Left cardiac atrium (tissue), 4 donors: Measurements from ENCODE around the gene DOCK4. TPM values are rescaled to one million over a fixed set of nuclear protein-coding genes. Genes with fewer than 3 reads are reported as not detected.

Experiments
- ATAC-seq, 2 donors: fragments of 200-7000 bp; cut with Tn5 transposase; one replicate each; pipeline ENCODE4 v1.9.1; 2020; ENCODE audit warnings: mild to moderate bottlenecking in 2 of 2, moderate library complexity in 2 of 2
- DNase-seq: peaks from one replicate; pipeline ENCODE4 v3.0.0-alpha.2; 2020
- intact Hi-C, 2 donors: fragments of 100-400 bp; cut with DNase I; formaldehyde crosslinking; loops; one replicate each; pipeline versions ENCODE4 v1.14.1 to v1.15.1; 2022 to 2023
- total RNA-seq, 2 donors: library from RNA; stranded (reverse); fragmentation: NEBNext Ultra II Directional; extraction: Animal tissue kit (Norgen Biotek cat#: 25700); gene quantifications; one replicate each; pipeline ENCODE4 v1.2.1, GENCODE V29; 2021
- donor health status: DM: no; HTN: yes; CAD: no.
- donor health status: DM: no; HTN: yes; CAD: no; lungs with severe emphysema.
- donor health status: DM: yes; HTN: yes; CAD: no.
- donor health status: Dilated cardiomyopathy.

Gene DOCK4
- total RNA-seq, 2 donors from 2014 or later: 17.1 to 19.3 TPM

GRCh38 chr7:111729483-111729882, 476.7 kb downstream of the DOCK4 start:
- DNase-seq (no peak), ATAC-seq (no peak)
- intact Hi-C loops: no loop called here

- ATAC-seq (no peak), DNase-seq (no peak)
- intact Hi-C loops: no loop called here
Observed at GRCh38 chr7:111728635-111728995, 477.6 kb downstream of the DOCK4 start.

- ATAC-seq (no peak), DNase-seq (no peak)
- intact Hi-C loops: no loop called here
Observed at GRCh38 chr7:111727905-111728634, 478.1 kb downstream of the DOCK4 start.

GRCh38 chr7:111718886-111719285, 487.3 kb downstream of the DOCK4 start:
- no peak for DNase-seq
- no peak for ATAC-seq
- intact Hi-C loops: no loop called here

- DNase-seq (no peak), ATAC-seq (no peak)
- intact Hi-C loops: no loop called here
Observed at GRCh38 chr7:111711426-111712065, 494.7 kb downstream of the DOCK4 start.

GRCh38 chr7:111710839-111711380, 495.3 kb downstream of the DOCK4 start:
- ATAC-seq: no peak
- no peak for DNase-seq
- intact Hi-C loops: no loop called here

DNA sequence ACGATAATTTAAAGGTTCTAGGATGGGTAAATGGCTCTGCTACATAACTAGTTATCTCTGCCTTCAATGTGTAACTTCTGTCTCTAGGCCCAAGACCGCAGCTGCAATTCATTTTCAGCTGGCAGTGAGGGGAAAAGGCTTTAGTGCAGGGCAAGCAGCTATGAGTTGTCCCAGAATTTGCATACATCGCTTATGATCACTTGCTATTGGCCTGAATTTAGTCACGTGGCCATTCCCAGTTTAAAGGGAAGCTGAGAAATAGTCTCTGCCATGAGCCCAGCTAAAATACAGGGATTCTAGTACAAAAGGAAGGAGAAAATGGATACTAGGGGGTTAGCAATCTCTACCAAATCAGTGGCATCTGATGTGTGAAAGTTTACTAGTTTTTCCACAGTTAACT, 498.1 kb downstream of the DOCK4 start:
- no peak for ATAC-seq
- no peak for DNase-seq
- intact Hi-C loops: no loop called here

GRCh38 chr7:111705807-111706206, 500.4 kb downstream of the DOCK4 start:
- intact Hi-C loops: no loop called here
- DNase-seq (no peak), ATAC-seq (no peak)

DNA sequence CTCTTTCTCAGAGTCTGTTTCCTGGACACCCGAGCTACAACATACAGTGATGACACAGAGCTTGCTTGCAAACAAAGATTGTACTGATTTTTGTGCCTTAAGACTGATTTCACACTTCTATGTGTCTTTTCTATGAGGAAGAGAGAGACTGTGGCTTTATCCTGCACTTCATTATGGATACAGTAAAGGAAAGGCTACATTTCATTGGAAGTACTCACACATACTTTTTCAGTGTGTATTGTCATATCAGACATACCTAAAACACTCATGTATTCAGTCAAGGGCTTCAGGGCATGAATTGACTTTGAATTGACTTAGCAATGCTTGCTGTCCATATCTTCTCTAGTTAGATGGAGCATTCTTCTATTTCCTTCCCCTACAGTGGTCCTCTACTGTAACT, 508.4 kb downstream of the DOCK4 start:
- DNase-seq: no peak
- intact Hi-C loops: no loop called here
- no peak for ATAC-seq

- ATAC-seq (no peak), DNase-seq (no peak)
- intact Hi-C loops: no loop called here
Observed at GRCh38 chr7:111694376-111694775, 511.8 kb downstream of the DOCK4 start.

DNA sequence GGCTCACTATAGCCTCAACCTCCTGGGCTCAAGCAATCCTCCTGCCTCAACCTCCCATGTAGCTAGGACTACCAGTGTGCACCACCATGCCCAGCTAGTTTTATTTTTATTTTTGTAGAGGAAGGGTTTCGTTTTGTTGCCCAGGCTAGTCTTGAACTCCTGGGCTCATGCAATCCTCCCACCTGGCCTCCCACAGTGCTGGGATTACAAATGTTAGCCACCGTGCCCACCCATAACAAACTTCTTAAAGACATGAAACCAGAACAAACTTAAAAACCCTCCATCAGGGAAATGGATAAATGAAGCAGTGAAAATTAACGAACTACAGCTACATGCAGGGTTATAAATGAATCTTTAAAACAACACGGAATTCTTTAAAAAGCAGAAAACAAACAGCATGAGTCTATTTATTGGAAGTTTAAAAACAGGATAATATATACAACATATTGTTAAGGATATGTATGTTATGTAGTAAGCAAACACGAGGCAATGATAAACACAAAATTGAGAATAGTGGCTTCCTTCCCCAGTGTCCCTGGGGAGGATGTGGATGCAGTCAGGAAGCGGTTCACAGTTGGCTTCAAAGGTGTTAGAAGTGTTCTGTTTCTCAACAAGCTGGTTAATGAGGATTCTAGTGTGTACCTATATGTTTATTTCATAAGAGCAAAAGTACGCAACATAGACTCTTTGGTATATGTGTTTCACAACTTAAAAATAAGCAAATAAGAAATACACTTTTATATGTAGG, 515.7 kb downstream of the DOCK4 start:
- intact Hi-C loops: no loop called here
- ATAC-seq: no peak
- DNase-seq: no peak

DNA sequence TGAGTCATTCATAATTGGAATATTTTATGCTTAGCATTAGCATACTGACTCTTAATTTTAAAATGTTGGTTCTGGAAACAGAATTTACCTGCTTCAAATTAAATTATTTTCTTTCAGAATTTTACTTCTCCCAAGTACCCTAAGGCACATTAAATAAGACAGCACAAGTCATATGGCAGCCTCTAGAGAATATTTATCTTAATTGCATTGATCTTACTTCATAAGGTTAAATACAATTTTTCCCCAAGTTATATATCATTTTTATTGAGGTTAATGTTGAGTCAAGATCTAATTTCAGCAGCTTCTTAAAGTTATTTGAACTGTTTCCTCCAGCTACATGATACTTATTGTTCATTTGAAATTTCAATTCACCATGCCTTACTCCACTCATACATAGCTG, 520.9 kb downstream of the DOCK4 start:
- DNase-seq: no peak
- no peak for ATAC-seq
- intact Hi-C loops: no loop called here

DNA sequence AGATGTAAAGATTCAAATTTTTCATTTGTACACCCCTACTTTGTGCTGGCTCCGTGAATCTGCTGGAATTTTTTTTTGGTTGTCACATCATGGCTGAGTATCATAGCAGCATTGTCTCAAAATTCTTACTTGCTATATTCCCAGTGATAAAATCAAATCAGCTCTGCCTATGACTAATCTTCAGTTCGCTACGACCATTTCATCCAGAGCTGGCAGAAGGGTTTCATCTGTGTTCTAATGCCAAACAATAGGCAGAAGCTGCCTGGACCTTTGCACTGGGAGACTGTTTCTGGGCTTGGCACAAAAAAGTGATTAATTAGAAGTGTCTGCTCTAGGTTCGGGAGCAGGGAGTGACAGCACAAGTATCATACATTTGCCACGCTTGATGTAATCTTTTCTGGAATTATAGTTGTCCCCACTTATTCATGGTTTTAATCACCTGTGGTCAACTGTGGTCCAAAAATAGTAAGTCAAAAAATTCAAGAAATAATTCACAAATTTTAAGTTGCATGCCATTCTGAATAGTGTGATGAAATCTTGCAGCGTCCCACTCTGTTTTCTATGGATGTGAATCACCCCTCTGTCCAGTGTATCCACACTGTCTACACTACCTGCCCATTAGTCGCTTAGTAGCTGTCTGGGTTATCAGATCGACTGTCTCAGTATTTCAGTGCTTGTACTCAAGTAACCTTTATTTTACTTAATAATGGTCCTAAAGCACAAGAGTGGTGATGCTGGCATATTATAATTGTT, 523.4 kb downstream of the DOCK4 start:
- no peak for DNase-seq
- intact Hi-C loops: no loop called here
- ATAC-seq: no peak

DNA sequence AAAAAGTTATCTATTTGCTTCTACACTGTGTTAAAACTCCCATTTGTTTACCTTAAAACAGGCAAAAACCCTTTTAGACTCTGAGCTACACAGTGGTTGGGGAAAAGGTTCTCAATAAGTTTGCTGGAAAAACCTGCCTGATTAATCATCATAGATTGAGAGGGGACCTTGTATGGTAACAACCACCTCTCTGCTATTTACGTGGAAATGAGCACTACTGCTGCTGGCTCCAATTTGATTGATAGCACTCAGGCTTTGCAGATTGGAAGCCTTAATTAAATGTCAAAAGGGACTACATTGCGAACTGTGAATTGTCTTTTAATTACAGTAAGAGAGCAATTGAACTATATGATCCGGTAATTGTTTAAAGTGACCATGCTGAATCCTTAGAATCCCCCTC, 525.0 kb downstream of the DOCK4 start:
- no peak for DNase-seq
- no peak for ATAC-seq
- intact Hi-C loops: no loop called here

DNA sequence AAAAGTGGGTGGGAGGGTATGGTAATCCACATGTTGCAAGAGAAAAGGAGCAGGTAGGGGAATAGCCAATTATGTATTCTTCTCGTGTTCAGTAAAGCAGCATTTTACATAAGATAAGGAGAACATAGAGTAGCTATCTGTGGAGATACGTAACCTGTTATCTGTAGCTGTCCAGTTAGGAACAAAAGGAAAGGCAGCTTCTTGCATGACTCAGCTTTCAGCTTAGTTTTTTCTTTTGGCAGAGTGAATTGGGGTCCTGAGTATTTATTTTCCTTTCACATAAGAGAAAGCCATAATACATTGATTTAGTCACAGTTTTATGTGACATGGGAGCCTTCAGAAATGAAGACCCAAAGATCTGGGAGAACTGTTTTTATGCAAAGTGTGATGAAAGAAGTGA, 527.2 kb downstream of the DOCK4 start:
- DNase-seq (no peak), ATAC-seq (no peak)
- intact Hi-C loops: no loop called here

DNA sequence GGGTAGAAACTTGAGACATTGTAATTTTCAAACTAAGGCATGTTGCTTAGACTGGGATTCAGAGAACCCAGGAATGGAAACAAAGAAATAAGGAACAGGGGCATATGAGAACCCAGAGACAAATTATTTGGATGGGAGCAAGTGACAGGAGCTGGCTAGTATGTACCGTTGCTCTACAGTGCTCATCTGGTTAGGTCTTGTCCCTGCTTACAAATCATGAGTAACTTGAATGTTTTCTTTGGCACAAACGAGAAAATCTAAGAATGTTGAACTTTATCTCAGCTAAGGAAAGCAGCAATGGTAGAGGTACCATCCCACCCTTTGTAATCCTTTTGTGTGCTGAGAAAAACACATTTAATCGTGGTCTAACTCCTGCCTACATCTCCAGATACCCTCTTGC, 527.9 kb downstream of the DOCK4 start:
- DNase-seq (no peak), ATAC-seq (no peak)
- intact Hi-C loops: no loop called here

DNA sequence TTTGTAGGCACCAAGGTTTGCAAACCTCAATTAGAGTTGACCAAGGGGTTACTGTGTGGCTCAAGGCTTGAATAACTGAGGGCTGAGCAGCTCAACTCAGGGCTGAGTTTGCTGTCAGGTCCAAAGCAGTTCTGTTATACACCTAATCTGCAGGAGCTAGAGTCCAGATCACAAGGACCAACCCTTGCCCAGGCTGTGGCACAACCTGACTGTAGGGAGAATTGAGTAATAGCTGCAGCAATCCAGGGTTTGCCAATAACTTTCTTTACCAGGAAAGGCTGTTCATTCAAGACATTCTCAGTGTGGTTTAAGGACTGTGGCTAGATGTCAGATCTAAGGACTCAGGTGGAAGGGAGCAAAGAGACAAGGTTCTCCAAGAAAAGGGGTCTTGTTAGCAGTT, 528.4 kb downstream of the DOCK4 start:
- no peak for DNase-seq
- peak in 1 of 2 donors; percentile 63 for ATAC-seq
- intact Hi-C loops: no loop called here

GRCh38 chr7:111676811-111677210, 529.4 kb downstream of the DOCK4 start:
- intact Hi-C loops: no loop called here
- DNase-seq (no peak), ATAC-seq (no peak)
